Parathyroid adenoma (tissue), 2 donors: Measurements from ENCODE around the gene ETV3L.

Experiments used
- H2AFZ ChIP-seq: fragments of 300-600 bp; sonication (generic); one replicate; pipeline ENCODE4 v1.7.0; 2017; ENCODE audit warnings: antibody characterized with exemption, mild to moderate bottlenecking
- H3K27ac ChIP-seq: fragments of 300-600 bp; sonication (generic); one replicate; pipeline ENCODE4 v1.7.0; 2017
- H3K27me3 ChIP-seq: fragments of 300-600 bp; sonication (generic); one replicate; pipeline ENCODE4 v1.7.0; 2017; ENCODE audit warnings: low read length; ENCODE audit not compliant: control insufficient read depth, insufficient read depth
- H3K36me3 ChIP-seq: fragments of 300-600 bp; sonication (generic); one replicate; pipeline ENCODE4 v1.7.0; 2017; ENCODE audit warnings: low read length; ENCODE audit not compliant: control insufficient read depth, insufficient read depth
- H3K4me1 ChIP-seq: fragments of 300-600 bp; sonication (generic); one replicate; pipeline ENCODE4 v1.7.0; 2017; ENCODE audit warnings: control low read depth
- H3K4me2 ChIP-seq: fragments of 300-600 bp; sonication (generic); one replicate; pipeline ENCODE4 v1.7.0; 2017; ENCODE audit warnings: low read length
- H3K4me3 ChIP-seq: fragments of 300-600 bp; sonication (generic); one replicate; pipeline ENCODE4 v1.7.0; 2017; ENCODE audit warnings: low read depth, low read length
- H3K79me2 ChIP-seq: fragments of 300-600 bp; sonication (generic); one replicate; pipeline ENCODE4 v1.7.0; 2017; ENCODE audit warnings: control low read depth
- H3K9ac ChIP-seq: fragments of 300-600 bp; sonication (generic); one replicate; pipeline ENCODE4 v1.7.0; 2017; ENCODE audit warnings: mild to moderate bottlenecking
- H3K9me3 ChIP-seq: fragments of 300-600 bp; sonication (generic); one replicate; pipeline ENCODE4 v1.7.0; 2017; ENCODE audit warnings: low read length; ENCODE audit not compliant: control insufficient read depth
- TF ChIP-seq, protein P1 (sequence below): fragments of 300-600 bp; sonication (generic); IDR thresholded peaks from one replicate; pipeline ENCODE4 v1.7.0; 2017; ENCODE audit warnings: antibody characterized with exemption, mild to moderate bottlenecking
- donor health status: primary hyperparathyroidism.

The ETV3L gene

DNA sequence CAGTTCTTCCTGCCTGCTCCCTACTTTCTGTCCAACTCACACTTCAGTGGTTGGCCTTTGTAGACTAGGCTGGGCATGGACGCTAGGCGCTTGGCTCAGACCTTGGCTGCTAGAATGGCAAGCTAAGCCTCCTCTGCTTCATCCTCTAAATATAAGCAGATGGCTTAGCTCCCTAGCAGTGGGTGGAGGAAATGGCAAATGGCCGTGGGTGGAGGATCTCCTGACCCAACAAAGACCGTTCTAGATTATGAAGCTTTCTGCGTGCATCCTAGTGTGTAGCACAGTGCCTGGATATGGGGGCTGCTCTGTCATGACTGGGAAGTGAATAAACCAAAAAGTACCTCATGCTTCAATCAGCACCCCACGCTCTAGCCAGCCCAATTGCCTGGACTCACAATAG, 10.4 kb upstream of the ETV3L start:
- TF ChIP-seq, protein P1, sequence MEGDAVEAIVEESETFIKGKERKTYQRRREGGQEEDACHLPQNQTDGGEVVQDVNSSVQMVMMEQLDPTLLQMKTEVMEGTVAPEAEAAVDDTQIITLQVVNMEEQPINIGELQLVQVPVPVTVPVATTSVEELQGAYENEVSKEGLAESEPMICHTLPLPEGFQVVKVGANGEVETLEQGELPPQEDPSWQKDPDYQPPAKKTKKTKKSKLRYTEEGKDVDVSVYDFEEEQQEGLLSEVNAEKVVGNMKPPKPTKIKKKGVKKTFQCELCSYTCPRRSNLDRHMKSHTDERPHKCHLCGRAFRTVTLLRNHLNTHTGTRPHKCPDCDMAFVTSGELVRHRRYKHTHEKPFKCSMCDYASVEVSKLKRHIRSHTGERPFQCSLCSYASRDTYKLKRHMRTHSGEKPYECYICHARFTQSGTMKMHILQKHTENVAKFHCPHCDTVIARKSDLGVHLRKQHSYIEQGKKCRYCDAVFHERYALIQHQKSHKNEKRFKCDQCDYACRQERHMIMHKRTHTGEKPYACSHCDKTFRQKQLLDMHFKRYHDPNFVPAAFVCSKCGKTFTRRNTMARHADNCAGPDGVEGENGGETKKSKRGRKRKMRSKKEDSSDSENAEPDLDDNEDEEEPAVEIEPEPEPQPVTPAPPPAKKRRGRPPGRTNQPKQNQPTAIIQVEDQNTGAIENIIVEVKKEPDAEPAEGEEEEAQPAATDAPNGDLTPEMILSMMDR: no peak
- H3K4me2 ChIP-seq: no peak overlapping the region
- H2AFZ ChIP-seq: no peak overlapping the region
- H3K9me3 ChIP-seq: no peaks in the 10 kb centered on the region
- no peak overlapping the region for H3K27ac ChIP-seq
- no peaks in the 10 kb centered on the region for H3K36me3 ChIP-seq
- no peaks in the 10 kb centered on the region for H3K27me3 ChIP-seq
- H3K4me1 ChIP-seq: no peaks in the 10 kb centered on the region
- no peak overlapping the region for H3K4me3 ChIP-seq
- no peak overlapping the region for H3K9ac ChIP-seq
- H3K79me2 ChIP-seq: no peaks in the 10 kb centered on the region

DNA sequence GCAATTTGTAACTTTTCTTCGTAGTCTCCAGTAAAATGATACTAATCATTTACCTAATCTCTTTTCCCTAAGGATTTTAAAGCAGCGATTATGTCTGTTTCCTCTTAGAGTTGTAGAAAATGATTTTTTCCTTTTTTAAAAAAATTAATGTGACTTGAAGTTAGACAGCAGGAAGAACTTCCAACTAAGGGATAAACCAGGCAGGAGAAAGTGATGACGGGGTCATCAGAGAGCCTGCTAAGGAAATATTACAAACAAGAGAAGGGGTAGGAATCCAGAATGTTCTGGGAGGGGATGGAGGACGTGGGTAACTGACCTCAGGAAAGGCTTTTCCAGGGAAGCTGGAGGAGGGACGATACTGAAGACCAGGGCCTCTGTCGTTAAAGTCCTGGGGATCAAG, 8.8 kb upstream of the ETV3L start:
- Histone ChIP-seq H3K4me3 (no peak overlapping the region), H3K4me1 (no peaks in the 10 kb centered on the region), H3K9me3 (no peaks in the 10 kb centered on the region), H3K27ac (no peak overlapping the region), H3K27me3 (no peaks in the 10 kb centered on the region), H3K9ac (no peak overlapping the region), H2AFZ (no peak overlapping the region), H3K79me2 (no peaks in the 10 kb centered on the region), H3K36me3 (no peaks in the 10 kb centered on the region), H3K4me2 (no peak overlapping the region)
- TF ChIP-seq, protein P1: no peak

DNA sequence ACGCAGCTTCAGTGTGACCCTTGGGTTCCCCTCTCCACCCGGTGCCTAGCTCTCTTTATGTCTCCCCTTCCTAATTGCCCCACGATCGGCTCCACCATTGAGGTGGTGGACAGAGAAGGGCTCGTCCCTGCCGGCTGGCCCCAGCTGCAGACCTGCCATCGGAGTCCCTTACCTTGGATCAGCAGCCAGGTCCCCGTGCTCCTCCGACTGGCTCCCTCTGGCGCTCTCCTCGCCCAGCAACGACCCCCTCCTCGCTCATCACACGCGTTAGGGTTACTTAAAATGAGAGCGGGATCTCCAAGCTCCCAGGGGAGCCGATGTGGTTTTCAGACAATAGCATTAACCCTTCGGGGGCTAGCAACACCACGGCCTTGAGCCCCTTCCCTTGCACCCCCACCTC, 8.1 kb upstream of the ETV3L start:
- no peaks in the 10 kb centered on the region for H3K9me3 ChIP-seq
- H3K4me3 ChIP-seq: no peak overlapping the region
- no peaks in the 10 kb centered on the region for H3K4me1 ChIP-seq
- no peak overlapping the region for H3K9ac ChIP-seq
- H3K79me2 ChIP-seq: no peaks in the 10 kb centered on the region
- TF ChIP-seq, protein P1: no peak
- H3K27ac ChIP-seq: no peak overlapping the region
- no peak overlapping the region for H3K4me2 ChIP-seq
- H2AFZ ChIP-seq: no peak overlapping the region
- H3K27me3 ChIP-seq: no peaks in the 10 kb centered on the region
- no peaks in the 10 kb centered on the region for H3K36me3 ChIP-seq

DNA sequence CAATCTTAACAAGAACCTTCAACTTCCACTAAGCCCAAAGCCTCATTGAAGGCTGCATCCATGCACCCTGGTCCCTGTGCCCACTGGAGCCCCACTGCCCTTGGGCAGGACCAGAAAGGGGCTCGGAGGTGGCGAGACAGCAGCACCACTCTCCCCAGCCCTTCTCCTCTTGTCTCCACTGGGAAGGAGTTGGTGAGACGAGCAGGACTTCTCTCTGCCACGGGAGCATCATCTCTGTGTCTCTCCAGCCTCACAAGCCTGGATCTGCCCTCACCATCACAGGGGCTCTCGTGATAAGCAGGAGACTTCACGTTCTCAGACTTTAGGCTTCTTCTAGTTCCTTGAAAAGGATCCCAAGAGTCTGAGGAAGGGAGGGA, 7.2 kb upstream of the ETV3L start:
- no peaks in the 10 kb centered on the region for H3K27me3 ChIP-seq
- no peaks in the 10 kb centered on the region for H3K79me2 ChIP-seq
- H3K9me3 ChIP-seq: no peaks in the 10 kb centered on the region
- H3K27ac ChIP-seq: no peak overlapping the region
- H2AFZ ChIP-seq: no peak overlapping the region
- H3K9ac ChIP-seq: no peak overlapping the region
- TF ChIP-seq, protein P1: no peak
- H3K4me3 ChIP-seq: no peak overlapping the region
- H3K4me2 ChIP-seq: no peak overlapping the region
- no peaks in the 10 kb centered on the region for H3K4me1 ChIP-seq
- no peaks in the 10 kb centered on the region for H3K36me3 ChIP-seq

DNA sequence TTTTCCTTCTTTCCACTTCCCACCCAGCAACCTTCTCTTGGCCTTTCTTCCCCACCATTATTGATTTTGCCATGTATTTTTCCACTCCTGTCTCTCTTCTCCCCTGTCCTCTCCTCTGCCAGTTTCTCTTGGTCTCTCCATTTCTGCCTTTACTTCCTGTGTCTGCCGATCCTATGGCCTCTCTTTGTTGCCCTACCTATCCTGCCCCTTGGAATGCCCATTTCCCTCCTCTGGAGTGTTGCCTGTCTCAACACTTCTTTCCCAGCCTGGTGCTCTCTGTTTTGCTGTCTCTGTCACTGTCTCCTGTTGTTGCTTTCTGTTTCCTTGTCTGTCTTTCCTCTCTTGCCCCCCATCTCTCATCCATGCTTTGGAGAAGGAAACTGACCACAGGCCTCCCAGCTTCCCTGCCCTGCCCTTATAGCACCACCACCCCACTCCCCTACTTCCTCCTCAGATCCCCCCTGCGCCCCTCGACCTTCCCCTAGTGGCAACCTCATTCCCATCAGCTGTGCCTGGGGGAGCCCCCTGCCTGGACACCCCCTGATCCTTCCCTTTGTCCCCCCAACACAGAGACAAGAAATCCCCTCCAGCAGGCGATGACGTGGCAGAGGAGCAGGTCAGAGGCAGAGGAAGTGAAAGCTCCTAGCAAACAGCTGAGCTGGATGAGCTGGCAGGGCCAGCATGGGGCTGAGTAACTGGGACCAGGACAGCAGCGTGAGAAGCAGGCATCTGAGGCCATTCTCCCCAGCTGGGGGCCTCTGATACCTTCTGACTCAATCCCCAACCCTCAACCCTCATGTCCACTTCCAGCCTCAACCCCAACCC, 6.6 kb upstream of the ETV3L start:
- no peak overlapping the region for H3K27ac ChIP-seq
- no peaks in the 10 kb centered on the region for H3K27me3 ChIP-seq
- no peak overlapping the region for H3K4me3 ChIP-seq
- no peak overlapping the region for H3K9ac ChIP-seq
- no peak overlapping the region for H2AFZ ChIP-seq
- no peaks in the 10 kb centered on the region for H3K36me3 ChIP-seq
- no peak overlapping the region for H3K4me2 ChIP-seq
- TF ChIP-seq, protein P1: no peak
- H3K9me3 ChIP-seq: no peaks in the 10 kb centered on the region
- H3K79me2 ChIP-seq: no peaks in the 10 kb centered on the region
- H3K4me1 ChIP-seq: no peaks in the 10 kb centered on the region
